Adrenal gland (tissue), 19 donors: ENCODE results near the gene SLC34A1. TPM values are rescaled to one million over a fixed set of nuclear protein-coding genes. Genes with fewer than 3 reads are reported as not detected.

Source experiments
- DNase-seq, 7 donors: peaks; one replicate each; pipeline ENCODE4 v3.0.0-alpha.2; 2019 to 2020
- H3K27ac ChIP-seq, 5 donors: fragments of 200-600 bp; sonication (generic) in 4 of 5; 1 replicate in 3 of 5; 2 replicates in 2 of 5; pipeline versions ENCODE4 v1.5.1 to v1.8.0; 2016 to 2020; ENCODE audit warnings: mild to moderate bottlenecking in 1 of 5
- H3K27me3 ChIP-seq: fragments of 200-600 bp; 2 replicates; pipeline ENCODE4 v1.8.0; 2021
- H3K36me3 ChIP-seq, 2 donors: fragments of 200-600 bp; replicated peaks in 1 of 2; 1 replicate in 1 of 2; 2 replicates in 1 of 2; pipeline versions ENCODE4 v1.5.1 to v1.8.0; 2018 to 2022
- H3K4me1 ChIP-seq, 2 donors: fragments of 200-600 bp; replicated peaks in 1 of 2; 1 replicate in 1 of 2; 2 replicates in 1 of 2; pipeline versions ENCODE4 v1.5.1 to v1.8.0; 2018 to 2021
- H3K4me3 ChIP-seq, 4 donors: fragments of 200-600 bp; sonication (generic) in 3 of 4; one replicate each; pipeline ENCODE4 v1.5.1; 2016 to 2018
- H3K9me3 ChIP-seq, 3 donors: fragments of 200-600 bp; sonication (generic) in 1 of 3; replicated peaks in 1 of 3; 1 replicate in 2 of 3; 2 replicates in 1 of 3; pipeline versions ENCODE4 v1.5.1 to v1.8.0; 2016 to 2021
- POLR2A ChIP-seq, 2 donors: fragments of 450-650 bp; IDR thresholded peaks; one replicate each; pipeline ENCODE4 v1.6.1; 2017; ENCODE audit warnings: antibody characterized with exemption in 2 of 2, mild to moderate bottlenecking in 2 of 2, moderate library complexity in 1 of 2
- WGBS, 4 donors: extraction: QIAGEN DNeasy Blood & Tissue Kit in 2 of 4; methylation state at CpG; one replicate each; pipeline versions ENCODE4 v1.1.5 to v1.1.7; 2013 to 2017; 5-methylcytosine and 5-hydroxymethylcytosine counted together
- intact Hi-C, 2 donors: fragments of 100-400 bp; cut with DNase I; formaldehyde crosslinking; loops; one replicate each; pipeline versions ENCODE4 v1.14.1 to v1.15.0; 2022 to 2023
- long read RNA-seq, 10 donors: library from polyadenylated mRNA in 3 of 10; unstranded in 2 of 10; stranded (forward) in 1 of 10; transcript quantifications; one replicate each; pipeline ENCODE4 v2.0.0 and lab custom pipeline, GENCODE V29; 2021 to 2026
- polyA plus RNA-seq, 3 donors: library from polyadenylated mRNA; stranded (reverse); fragments of 200-250 nt in 2 of 3; fragments of 350-450 nt in 1 of 3; fragmentation: Illumina TruSeq in 1 of 3; extraction: RNeasy Lipid Tissue Mini Kit (QIAGEN cat#74804) in 1 of 3; gene quantifications; one replicate each; pipeline ENCODE4 v1.2.3, GENCODE V29; 2013 to 2014
- total RNA-seq, 9 donors: library from RNA; depleted of rRNA in 4 of 9; stranded (reverse); fragments of >200 nt in 4 of 9; fragments of 120-200 nt in 1 of 9; fragmentation: NEBNext Ultra II Directional in 1 of 9; extraction: Animal tissue kit (Norgen Biotek cat#: 25700) in 1 of 9; gene quantifications; one replicate each; pipeline versions ENCODE4 v1.1.0 to v1.2.4, GENCODE V29; 2013 to 2023
- TF ChIP-seq, protein P1 (sequence below), 6 experiments: fragments of 450-650 bp in 4 of 6; fragments of 200-600 bp in 2 of 6; sonication (generic) in 1 of 6; IDR thresholded peaks; 1 replicate in 5 of 6; 2 replicates in 1 of 6; pipeline versions ENCODE4 v1.5.1 to v1.8.0; 2016 to 2021; ENCODE audit warnings: antibody characterized with exemption in 6 of 6, mild to moderate bottlenecking in 2 of 6, moderate library complexity in 1 of 6
- donor health status: healthy with polysubstance abuse.
- donor health status: Bipolar disorder and iron deficiency.
- donor health status: DM: yes; HTN: yes; CAD: no.
- donor health status: DM: no; HTN: no; CAD: no.
- donor health status: DM: no; HTN: no; CAD: no.
- donor health status: DM: yes; HTN: yes; CAD: no.

The SLC34A1 gene, protein sequence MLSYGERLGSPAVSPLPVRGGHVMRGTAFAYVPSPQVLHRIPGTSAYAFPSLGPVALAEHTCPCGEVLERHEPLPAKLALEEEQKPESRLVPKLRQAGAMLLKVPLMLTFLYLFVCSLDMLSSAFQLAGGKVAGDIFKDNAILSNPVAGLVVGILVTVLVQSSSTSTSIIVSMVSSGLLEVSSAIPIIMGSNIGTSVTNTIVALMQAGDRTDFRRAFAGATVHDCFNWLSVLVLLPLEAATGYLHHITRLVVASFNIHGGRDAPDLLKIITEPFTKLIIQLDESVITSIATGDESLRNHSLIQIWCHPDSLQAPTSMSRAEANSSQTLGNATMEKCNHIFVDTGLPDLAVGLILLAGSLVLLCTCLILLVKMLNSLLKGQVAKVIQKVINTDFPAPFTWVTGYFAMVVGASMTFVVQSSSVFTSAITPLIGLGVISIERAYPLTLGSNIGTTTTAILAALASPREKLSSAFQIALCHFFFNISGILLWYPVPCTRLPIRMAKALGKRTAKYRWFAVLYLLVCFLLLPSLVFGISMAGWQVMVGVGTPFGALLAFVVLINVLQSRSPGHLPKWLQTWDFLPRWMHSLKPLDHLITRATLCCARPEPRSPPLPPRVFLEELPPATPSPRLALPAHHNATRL
- not detected for total RNA-seq
- polyA plus RNA-seq = not detected
- long read RNA-seq, donor 1 = 0 reads
- long read RNA-seq, donor 2 = 0 reads
- long read RNA-seq, donor 3 = 0 reads
- long read RNA-seq, donor 4 = 0 reads
- long read RNA-seq, donor 5 = 0 reads
- long read RNA-seq, donor 6 = 0 reads
- long read RNA-seq, donor 7 = 0 reads
- long read RNA-seq, donor 8 = 0 reads
- long read RNA-seq, donor 9 = 0 reads
- long read RNA-seq, donor 10 = 0 reads

DNA sequence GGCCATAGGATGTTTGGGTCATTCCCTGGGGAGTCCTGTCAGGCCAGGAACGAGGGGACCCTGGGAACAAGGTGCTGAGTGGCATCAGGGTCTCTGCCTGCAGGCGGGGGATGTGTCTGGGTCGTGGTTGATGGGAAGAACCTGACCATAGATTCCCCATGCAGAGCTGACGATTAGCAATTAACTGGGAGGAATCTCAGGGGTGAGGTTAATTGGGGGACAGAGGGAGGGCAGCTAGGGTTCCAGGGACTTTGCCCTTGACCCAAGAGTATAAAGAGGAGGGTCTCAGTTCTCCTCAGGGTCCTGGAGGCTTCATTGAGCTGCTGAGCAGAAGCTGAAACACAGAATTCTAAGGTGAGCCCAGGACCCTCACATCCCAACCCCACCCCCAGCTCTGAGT is at the start of gene SLC34A1:
SLC34A1 (plus strand) TSS at position 301 of the 400 bp plus-strand sequence. CDS start 1,308 bp downstream, outside the sequence.
- Histone ChIP-seq H3K27ac (no peak within 1 kb of the TSS), H3K36me3 (no peaks in the 10 kb centered on the region), H3K4me3 (no peak within 1 kb of the TSS), H3K9me3 (no peaks in the 10 kb centered on the region), H3K27me3 (peaks cover 12% of the 10 kb centered on the region), H3K4me1 (no peaks in the 10 kb centered on the region)
- WGBS, 4 donors = 42 to 73% (median 63%) methylated on average over 4 of the region's 4 CpGs
- intact Hi-C loops = loop anchor here in 1 of 2 donors (10.0 kb wide), 1 partner anchor 69 kb away; the partner anchor contains the start of gene MXD3
- TF ChIP-seq POLR2A (IDR thresholded peaks at IDR 0.05) = no peak
- DNase-seq = no peak

GRCh38 chr5:177334781-177335700 is 49.2 kb upstream of the SLC34A1 start:
- 87 to 91% (median 88%) methylated on average over 11 to 21 of the region's 21 CpGs for WGBS, 4 donors
- DNase-seq = no peak
- no peaks in the 10 kb centered on the region for H3K4me1 ChIP-seq

GRCh38 chr5:177335701-177336065 is 48.6 kb upstream of the SLC34A1 start:
- H3K4me3 ChIP-seq = no peak overlapping the region
- intact Hi-C loops = no loop called here
- TF ChIP-seq, protein P1, sequence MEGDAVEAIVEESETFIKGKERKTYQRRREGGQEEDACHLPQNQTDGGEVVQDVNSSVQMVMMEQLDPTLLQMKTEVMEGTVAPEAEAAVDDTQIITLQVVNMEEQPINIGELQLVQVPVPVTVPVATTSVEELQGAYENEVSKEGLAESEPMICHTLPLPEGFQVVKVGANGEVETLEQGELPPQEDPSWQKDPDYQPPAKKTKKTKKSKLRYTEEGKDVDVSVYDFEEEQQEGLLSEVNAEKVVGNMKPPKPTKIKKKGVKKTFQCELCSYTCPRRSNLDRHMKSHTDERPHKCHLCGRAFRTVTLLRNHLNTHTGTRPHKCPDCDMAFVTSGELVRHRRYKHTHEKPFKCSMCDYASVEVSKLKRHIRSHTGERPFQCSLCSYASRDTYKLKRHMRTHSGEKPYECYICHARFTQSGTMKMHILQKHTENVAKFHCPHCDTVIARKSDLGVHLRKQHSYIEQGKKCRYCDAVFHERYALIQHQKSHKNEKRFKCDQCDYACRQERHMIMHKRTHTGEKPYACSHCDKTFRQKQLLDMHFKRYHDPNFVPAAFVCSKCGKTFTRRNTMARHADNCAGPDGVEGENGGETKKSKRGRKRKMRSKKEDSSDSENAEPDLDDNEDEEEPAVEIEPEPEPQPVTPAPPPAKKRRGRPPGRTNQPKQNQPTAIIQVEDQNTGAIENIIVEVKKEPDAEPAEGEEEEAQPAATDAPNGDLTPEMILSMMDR (IDR thresholded peaks at IDR 0.05) = no peak
- no peak for TF ChIP-seq POLR2A (IDR thresholded peaks at IDR 0.05)
- WGBS, 4 donors = 92 to 98% (median 97%) methylated on average over 7 of the region's 7 CpGs
- no peaks in the 10 kb centered on the region for H3K27me3 ChIP-seq
- peaks cover 0 to 75% of the 10 kb centered on the region in 2 donors for H3K36me3 ChIP-seq
- H3K9me3 ChIP-seq = no peaks in the 10 kb centered on the region
- H3K27ac ChIP-seq = no peak overlapping the region
- no peak for DNase-seq
- no peaks in the 10 kb centered on the region for H3K4me1 ChIP-seq

More at GRCh38 chr5:177334781-177335700, 49.2 kb upstream of the SLC34A1 start:
- Histone ChIP-seq H3K9me3 (no peaks in the 10 kb centered on the region), H3K4me3 (no peak overlapping the region), H3K27me3 (no peaks in the 10 kb centered on the region), H3K27ac (no peak overlapping the region), H3K36me3 (peaks cover 0 to 82% of the 10 kb centered on the region in 2 donors)
- intact Hi-C loops = no loop called here
- no peak for TF ChIP-seq POLR2A (IDR thresholded peaks at IDR 0.05)
- TF ChIP-seq, protein P1 (IDR thresholded peaks at IDR 0.05) = no peak

DNA sequence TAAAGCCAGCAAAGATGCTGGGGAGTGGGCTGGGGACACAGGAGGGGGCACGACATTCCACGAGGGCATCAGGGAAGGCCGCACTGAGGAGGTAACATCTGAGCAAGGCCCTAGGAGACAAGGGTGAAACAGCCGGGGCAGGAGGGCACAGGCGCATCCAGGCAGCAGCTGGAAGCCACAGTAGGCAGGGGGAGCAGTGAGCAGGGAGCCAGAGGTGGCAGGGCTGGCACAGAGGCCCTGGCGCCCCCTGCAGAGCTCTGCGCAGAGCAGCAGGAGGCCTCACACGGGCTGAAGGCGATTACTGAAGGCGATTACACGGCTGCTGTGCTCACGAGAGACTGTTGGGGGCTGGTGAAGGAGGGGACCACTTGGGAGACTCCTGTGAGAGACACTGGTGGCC is 48.1 kb upstream of the SLC34A1 start:
- DNase-seq = no peak

More for the DNA sequence above, 48.1 kb upstream of the SLC34A1 start:
- Histone ChIP-seq H3K4me1 (no peaks in the 10 kb centered on the region), H3K9me3 (no peaks in the 10 kb centered on the region), H3K27me3 (no peaks in the 10 kb centered on the region), H3K4me3 (no peak overlapping the region), H3K36me3 (peaks cover 0 to 73% of the 10 kb centered on the region in 2 donors), H3K27ac (no peak overlapping the region)
- WGBS, 4 donors = 64 to 72% (median 65%) methylated on average over 11 to 12 of the region's 12 CpGs
- intact Hi-C loops = no loop called here
- no peak for TF ChIP-seq POLR2A (IDR thresholded peaks at IDR 0.05)
- TF ChIP-seq, protein P1 (IDR thresholded peaks at IDR 0.05) = no peak
